H1 (cell line): ENCODE data around the gene SNURF. TPM values are rescaled to one million over a fixed set of nuclear protein-coding genes. Genes with fewer than 3 reads are reported as not detected.

Experiments
- CTCF ChIA-PET: fragments of 300-600 bp; sonication (Branson Sonifier 250); formaldehyde crosslinking; loops from one replicate; lab custom pipeline; 2021; ENCODE audit not compliant: partially characterized antibody; lab: Charles Lee
- POLR2A ChIA-PET: fragments of 300-600 bp; sonication (Branson Sonifier 250); formaldehyde crosslinking; loops from one replicate; lab custom pipeline; 2021; ENCODE audit warnings: inconsistent platforms; ENCODE audit not compliant: partially characterized antibody; lab: Charles Lee
- DNase-seq, 2 experiments: peaks; one replicate each; pipeline versions ENCODE4 v3.0.0 to v3.0.0-alpha.2; 2010 to 2022; ENCODE audit warnings: low spot score in 2 of 2, low read depth in 1 of 2, mixed read lengths in 1 of 2
- FAIRE-seq: peaks from 2 replicates; lab custom pipeline; 2011; peaks lifted over from hg19 to GRCh38; lab: Jason Lieb, UNC
- H2AFZ ChIP-seq: 2 replicates; pipeline ENCODE4 v1.8.1; 2012; ENCODE audit warnings: low read length, inconsistent platforms
- H2AK5ac ChIP-seq: 2 replicates; pipeline ENCODE4 v1.6.1; 2013; ENCODE audit warnings: low read depth, low read length
- H2BK120ac ChIP-seq: replicated peaks from 2 replicates; pipeline ENCODE3; 2013; ENCODE audit warnings: low read depth, low read length, inconsistent platforms
- H2BK12ac ChIP-seq: 2 replicates; pipeline ENCODE4 v1.6.1; 2013; ENCODE audit warnings: low read depth, low read length
- H2BK15ac ChIP-seq: 2 replicates; pipeline ENCODE4 v1.6.1; 2013; ENCODE audit warnings: low read length
- H2BK20ac ChIP-seq: 2 replicates; pipeline ENCODE4 v1.6.1; 2013; ENCODE audit warnings: low read length
- H2BK5ac ChIP-seq: 2 replicates; pipeline ENCODE4 v1.6.1; 2013; ENCODE audit warnings: low read depth, low read length
- H3K14ac ChIP-seq: 2 replicates; pipeline ENCODE4 v1.6.1; 2013; ENCODE audit warnings: inconsistent platforms; ENCODE audit not compliant: insufficient read length
- H3K18ac ChIP-seq: 2 replicates; pipeline ENCODE4 v1.6.1; 2013; ENCODE audit warnings: low read length; ENCODE audit errors: extremely low read depth
- H3K23ac ChIP-seq: 2 replicates; pipeline ENCODE4 v1.6.1; 2013; ENCODE audit warnings: inconsistent platforms; ENCODE audit not compliant: insufficient read length
- H3K23me2 ChIP-seq: 2 replicates; pipeline ENCODE4 v1.6.1; 2013; ENCODE audit warnings: low read depth, low read length
- H3K27ac ChIP-seq: 2 replicates; pipeline ENCODE4 v1.6.1; 2011; ENCODE audit warnings: low read depth, low read length, inconsistent platforms
- H3K27me3 ChIP-seq, 4 experiments: replicated peaks in 1 of 4; 1 replicate in 1 of 4; 2 replicates in 3 of 4; pipeline versions ENCODE4 v1.6.1 to v1.8.1; 2011 to 2013; ENCODE audit warnings: low read length in 3 of 4, mild to moderate bottlenecking in 3 of 4, inconsistent platforms in 2 of 4, mixed read lengths in 2 of 4, moderate library complexity in 1 of 4; ENCODE audit not compliant: control insufficient read depth in 3 of 4, insufficient read depth in 3 of 4; ENCODE audit errors: extremely low read depth in 1 of 4
- H3K36me3 ChIP-seq, 4 experiments: 2 replicates each; pipeline versions ENCODE4 v1.6.1 to v1.8.1; 2011 to 2013; ENCODE audit warnings: mild to moderate bottlenecking in 4 of 4, low read length in 3 of 4, moderate library complexity in 2 of 4, control low read depth in 1 of 4, inconsistent platforms in 1 of 4; ENCODE audit not compliant: insufficient read depth in 4 of 4, control insufficient read depth in 2 of 4
- H3K4ac ChIP-seq: replicated peaks from 2 replicates; pipeline ENCODE3; 2013; ENCODE audit warnings: low read length, low read depth, mixed read lengths, inconsistent platforms; ENCODE audit not compliant: insufficient read length
- H3K4me1 ChIP-seq, 4 experiments: replicated peaks in 1 of 4; 1 replicate in 1 of 4; 2 replicates in 3 of 4; pipeline versions ENCODE4 v1.6.1 to v1.8.1; 2011 to 2013; ENCODE audit warnings: low read length in 3 of 4, inconsistent platforms in 2 of 4, mixed read lengths in 1 of 4; ENCODE audit not compliant: insufficient read depth in 4 of 4, control insufficient read depth in 3 of 4
- H3K4me2 ChIP-seq, 2 experiments: 2 replicates each; pipeline versions ENCODE4 v1.6.1 to v1.8.1; 2011 to 2013; ENCODE audit warnings: low read depth in 2 of 2, low read length in 2 of 2, control low read depth in 1 of 2, inconsistent platforms in 1 of 2, mild to moderate bottlenecking in 1 of 2; ENCODE audit not compliant: insufficient read depth in 1 of 2
- H3K4me3 ChIP-seq, 4 experiments: fragments of 200-600, 300-600 bp in 1 of 4; sonication (generic), shearing (Covaris generic), sonication (Bioruptor Twin) in 1 of 4; 2 replicates each; pipeline versions ENCODE4 v1.5.1 to v1.8.1; 2011 to 2016; ENCODE audit warnings: low read length in 4 of 4, low read depth in 3 of 4, control low read depth in 2 of 4, inconsistent platforms in 2 of 4, mild to moderate bottlenecking in 2 of 4, mixed read lengths in 1 of 4, moderate library complexity in 1 of 4; ENCODE audit not compliant: insufficient read depth in 2 of 4; ENCODE audit errors: extremely low read depth in 1 of 4
- H3K56ac ChIP-seq: replicated peaks from 2 replicates; pipeline ENCODE3; 2013; ENCODE audit warnings: low read depth, mild to moderate bottlenecking, mixed read lengths, low read length, inconsistent platforms; ENCODE audit not compliant: insufficient read length
- H3K79me1 ChIP-seq: 2 replicates; pipeline ENCODE4 v1.6.1; 2013; ENCODE audit warnings: low read depth, low read length, control low read depth
- H3K79me2 ChIP-seq, 2 experiments: 2 replicates each; pipeline versions ENCODE4 v1.6.1 to v1.8.1; 2012 to 2013; ENCODE audit warnings: low read length in 2 of 2, mild to moderate bottlenecking in 2 of 2, inconsistent platforms in 1 of 2; ENCODE audit not compliant: insufficient read depth in 2 of 2, control insufficient read depth in 1 of 2
- H3K9ac ChIP-seq, 4 experiments: replicated peaks in 1 of 4; 1 replicate in 1 of 4; 2 replicates in 3 of 4; pipeline versions ENCODE4 v1.6.1 to v1.8.1; 2011 to 2013; ENCODE audit warnings: low read depth in 3 of 4, low read length in 3 of 4, control low read depth in 2 of 4, mild to moderate bottlenecking in 2 of 4, moderate library complexity in 2 of 4, inconsistent platforms in 1 of 4; ENCODE audit errors: extremely low read depth in 1 of 4
- H3K9me3 ChIP-seq, 2 experiments: 2 replicates each; pipeline versions ENCODE4 v1.6.1 to v1.8.1; 2012 to 2013; ENCODE audit warnings: mild to moderate bottlenecking in 2 of 2, moderate library complexity in 2 of 2, control low read depth in 1 of 2, inconsistent platforms in 1 of 2, low read depth in 1 of 2, low read length in 1 of 2, mixed read lengths in 1 of 2; ENCODE audit not compliant: insufficient read depth in 2 of 2
- H4K20me1 ChIP-seq, 2 experiments: replicated peaks in 1 of 2; 2 replicates each; pipeline versions ENCODE3 to v1.8.1; 2011 to 2013; ENCODE audit warnings: inconsistent platforms in 2 of 2, low read length in 2 of 2, mild to moderate bottlenecking in 1 of 2; ENCODE audit not compliant: insufficient read depth in 2 of 2, control insufficient read depth in 1 of 2
- H4K5ac ChIP-seq: 2 replicates; pipeline ENCODE4 v1.6.1; 2013; ENCODE audit warnings: low read length, low read depth, mixed read lengths, inconsistent platforms; ENCODE audit not compliant: insufficient read length
- H4K8ac ChIP-seq: 2 replicates; pipeline ENCODE4 v1.8.0; 2013; ENCODE audit warnings: mild to moderate bottlenecking, moderate library complexity, low read length, inconsistent platforms; ENCODE audit not compliant: insufficient read depth; ENCODE audit errors: extremely low read depth
- H4K91ac ChIP-seq: replicated peaks from 2 replicates; pipeline ENCODE3; 2013; ENCODE audit warnings: low read length, mixed read lengths, inconsistent platforms; ENCODE audit not compliant: insufficient read length
- EGR1 ChIP-seq: IDR thresholded peaks from 2 replicates; pipeline ENCODE4 v1.6.1; 2011; ENCODE audit warnings: low read depth, low read length, borderline replicate concordance
- KDM5A ChIP-seq: fragments of 200-600 bp; IDR thresholded peaks from 2 replicates; pipeline ENCODE4 v1.7.1; 2012; ENCODE audit warnings: mild to moderate bottlenecking, low read length, inconsistent platforms, mixed read lengths
- PHF8 ChIP-seq: fragments of 200-600 bp; sonication (generic); conservative IDR thresholded peaks from 2 replicates; pipeline ENCODE4 v1.7.1; 2012; ENCODE audit warnings: low read depth, mild to moderate bottlenecking, inconsistent platforms, low read length, moderate library complexity
- POLR2A ChIP-seq, 2 experiments: IDR thresholded peaks; 1 replicate in 1 of 2; 2 replicates in 1 of 2; pipeline ENCODE4 v1.6.1; 2011; ENCODE audit warnings: low read depth in 2 of 2, low read length in 2 of 2, mild to moderate bottlenecking in 2 of 2; ENCODE audit errors: control extremely low read depth in 1 of 2
- POLR2AphosphoS5 ChIP-seq: IDR thresholded peaks from 2 replicates; pipeline ENCODE4 v1.6.1; 2011; ENCODE audit warnings: low read depth, low read length
- RAD21 ChIP-seq, 2 experiments: IDR thresholded peaks in 1 of 2; conservative IDR thresholded peaks in 1 of 2; 2 replicates each; pipeline ENCODE4 v1.6.1; 2011; ENCODE audit warnings: low read depth in 2 of 2, low read length in 2 of 2, improper control_type of control experiment in 1 of 2, inconsistent platforms in 1 of 2, mild to moderate bottlenecking in 1 of 2, moderate library complexity in 1 of 2
- RBBP5 ChIP-seq: IDR thresholded peaks from 2 replicates; pipeline ENCODE4 v1.7.1; 2012; ENCODE audit warnings: low read depth, mild to moderate bottlenecking, inconsistent platforms, low read length, moderate library complexity, borderline replicate concordance
- TAF1 ChIP-seq: IDR thresholded peaks from 2 replicates; pipeline ENCODE4 v1.6.1; 2011; ENCODE audit warnings: mild to moderate bottlenecking, low read depth, low read length
- WGBS, 2 experiments: shearing (Covaris generic) in 1 of 2; methylation state at CpG; one replicate each; pipeline versions ENCODE4 v1.1.6 to v1.1.7; 2013 to 2015; ENCODE audit warnings: low lambda C conversion rate in 2 of 2, mixed read lengths in 2 of 2, inconsistent platforms in 1 of 2, low coverage in 1 of 2, missing lambda C conversion rate in 1 of 2; ENCODE audit not compliant: insufficient replicate concordance in 2 of 2, insufficient coverage in 1 of 2, insufficient read length in 1 of 2; ENCODE audit errors: extremely low coverage in 1 of 2, missing lambda C conversion rate in 1 of 2; 5-methylcytosine and 5-hydroxymethylcytosine counted together
- long read RNA-seq, 2 experiments: library from RNA in 1 of 2; library from capped mRNA in 1 of 2; stranded (forward); transcript quantifications; one replicate each; pipeline ENCODE4 v2.0.0, GENCODE V29; 2021; ENCODE audit warnings: inconsistent platforms in 1 of 2
- polyA minus RNA-seq, 3 experiments: library from RNA; depleted of rRNA, polyadenylated mRNA; stranded (reverse); fragments of >200 nt; gene quantifications; 1 replicate in 2 of 3; 2 replicates in 1 of 3; pipeline ENCODE4 v1.2.3, GENCODE V29; 2011
- polyA plus RNA-seq, 7 experiments: library from polyadenylated mRNA; depleted of rRNA in 3 of 7; stranded (reverse) in 5 of 7; unstranded in 2 of 7; fragments of >200 nt in 5 of 7; fragments of 200-250 nt in 2 of 7; gene quantifications; 1 replicate in 5 of 7; 2 replicates in 1 of 7; 4 replicates in 1 of 7; pipeline versions ENCODE4 v1.2.1 to v1.2.3, GENCODE V29; 2011 to 2013; ENCODE audit warnings: missing spikeins in 2 of 7, mixed read lengths in 2 of 7
- total RNA-seq: library from RNA; stranded (reverse); fragmentation: NEBNext Ultra II Directional; extraction: Animal tissue kit (Norgen Biotek cat#: 25700); gene quantifications from 2 replicates; pipeline ENCODE4 v1.2.1, GENCODE V29; 2021

Gene SNURF, protein sequence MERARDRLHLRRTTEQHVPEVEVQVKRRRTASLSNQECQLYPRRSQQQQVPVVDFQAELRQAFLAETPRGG
- 76.5 and 94.5 TPM in 2 replicates for total RNA-seq
- polyA plus RNA-seq (2011; rRNA removed) = 6.2 and 9.9 TPM in 2 replicates
- polyA plus RNA-seq (2011; cell fraction: cytosol; rRNA removed) = 19.2 TPM
- 6.5 TPM for polyA plus RNA-seq (2011; cell fraction: nucleus; rRNA removed)
- 65.8 to 746 TPM (median 575 TPM) in 4 replicates for polyA plus RNA-seq (2012, experiment 1 of 2)
- polyA plus RNA-seq (2012, experiment 2 of 2) = 31.3 TPM
- 108 TPM for polyA plus RNA-seq (2013, experiment 1 of 2)
- 123 TPM for polyA plus RNA-seq (2013, experiment 2 of 2)
- polyA minus RNA-seq (2011; rRNA and poly(A)+ RNA removed) = 78.1 and 93.0 TPM in 2 replicates
- polyA minus RNA-seq (2011; cell fraction: cytosol; rRNA and poly(A)+ RNA removed) = 268 TPM
- 137 TPM for polyA minus RNA-seq (2011; cell fraction: nucleus; rRNA and poly(A)+ RNA removed)
- long read RNA-seq, experiment 1, transcript SNURF-202 (3 exons, 650 nt) = major isoform, 5 of 9 reads
- long read RNA-seq, experiment 1, partial matches to known transcripts = 0 of 9 reads
- long read RNA-seq, experiment 1, other reads (novel, unspliced or antisense) = 0 of 9 reads
- long read RNA-seq, experiment 2 = 0 reads

DNA sequence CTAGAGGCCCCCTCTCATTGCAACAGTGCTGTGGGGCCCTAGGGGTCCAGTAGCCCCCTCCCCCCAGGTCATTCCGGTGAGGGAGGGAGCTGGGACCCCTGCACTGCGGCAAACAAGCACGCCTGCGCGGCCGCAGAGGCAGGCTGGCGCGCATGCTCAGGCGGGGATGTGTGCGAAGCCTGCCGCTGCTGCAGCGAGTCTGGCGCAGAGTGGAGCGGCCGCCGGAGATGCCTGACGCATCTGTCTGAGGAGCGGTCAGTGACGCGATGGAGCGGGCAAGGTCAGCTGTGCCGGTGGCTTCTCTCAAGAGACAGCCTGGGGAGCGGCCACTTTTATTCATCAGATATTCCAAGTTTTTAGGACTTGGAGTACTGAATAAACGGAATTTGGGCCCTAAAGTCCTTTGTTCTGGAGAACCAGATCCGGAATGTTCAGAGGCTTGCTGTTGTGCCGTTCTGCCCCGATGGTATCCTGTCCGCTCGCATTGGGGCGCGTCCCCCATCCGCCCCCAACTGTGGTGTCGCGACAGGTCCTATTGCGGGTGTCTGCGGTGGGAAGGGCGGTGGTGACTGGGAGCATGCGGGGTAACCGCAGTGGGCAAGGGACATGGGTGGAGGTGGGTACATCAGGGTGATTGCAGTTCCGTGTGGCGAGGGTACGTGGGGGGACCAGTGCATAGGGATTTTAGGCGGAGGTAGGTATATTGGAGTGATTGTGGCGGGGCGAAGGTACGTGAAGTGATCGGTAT is at the start of gene SNURF, which contains the start of gene SNRPN:
SNURF (plus strand) TSS at position 205 of the 748 bp plus-strand sequence; CDS start at position 267, 62 bp downstream.
SNRPN (plus strand) TSS at position 205 of the 748 bp plus-strand sequence. CDS start 19,467 bp downstream, outside the sequence.
- Histone ChIP-seq H3K18ac (peak within 1 kb of the TSS; percentile 93), H2BK20ac (peak within 1 kb of the TSS; percentile 52; the same call in 1 of the 2 replicates), H3K79me1 (no peaks in the 10 kb centered on the region), H3K27me3 (no peaks in the 10 kb centered on the region), H2BK12ac (peak within 1 kb of the TSS; percentile 76), H3K9ac (peak within 1 kb of the TSS; percentile 88 to 92 (median 90)), H3K79me2 (peaks cover 29 to 84% of the 10 kb centered on the region in 2 experiments), H3K36me3 (peaks cover 0 to 12% (median 3%) of the 10 kb centered on the region in 4 experiments; a peak in 3 of 8 replicates), H3K4me3 (peak within 1 kb of the TSS; percentile 70 to 94 (median 80)), H2BK15ac (no peak within 1 kb of the TSS), H2AK5ac (no peak within 1 kb of the TSS), H3K9me3 (peaks cover 3 to 23% of the 10 kb centered on the region in 2 experiments; a peak in 3 of 4 replicates), H2AFZ (no peak within 1 kb of the TSS), H2BK5ac (peak within 1 kb of the TSS; percentile 83), H4K5ac (peak within 1 kb of the TSS; percentile 82), H3K4ac (peak within 1 kb of the TSS; percentile 41), H3K23ac (no peak within 1 kb of the TSS), H2BK120ac (peak within 1 kb of the TSS; percentile 16), H3K14ac (peak within 1 kb of the TSS; percentile 5), H3K27ac (peak within 1 kb of the TSS; percentile 84), H3K4me1 (peaks cover 0 to 6% (median 2%) of the 10 kb centered on the region in 4 experiments; a peak in 2 of 7 replicates), H4K8ac (peak within 1 kb of the TSS; percentile 83), H4K20me1 (peaks cover 2 to 11% of the 10 kb centered on the region in 2 experiments), H3K56ac (peak within 1 kb of the TSS; percentile 28), H3K23me2 (no peaks in the 10 kb centered on the region; the same call in 1 of the 2 replicates), H3K4me2 (peak within 1 kb of the TSS; percentile 39 to 63), H4K91ac (peak within 1 kb of the TSS; percentile 88)
- DNase-seq = peak; percentile 62 to 78
- no peak for FAIRE-seq
- ChIA-PET POLR2A (interaction anchor here (0.8 to 4.2 kb wide), 14 partner anchors 8 to 99 kb away, joined by 3 to 29 read pairs (median 5); no protein-coding TSS in a partner anchor), CTCF (no interaction called here)
- WGBS, 2 experiments = 44% methylated on average over 47 of the region's 47 CpGs; no CpG with 5 or more reads in 1 of the 2 experiments
- peak in 1 of 2 experiments; percentile 10; a peak in 1 of 4 replicates for TF ChIP-seq RAD21 (IDR thresholded peaks at IDR 0.05 in 1 of 2, conservative IDR thresholded peaks at IDR 0.05 in 1 of 2; ENCODE audit: low read depth in 2 of 2, low read length in 2 of 2)
- TF ChIP-seq TAF1 = peak; percentile 99
- peak; percentile 79 to 95 for TF ChIP-seq POLR2A (IDR thresholded peaks at IDR 0.05; ENCODE audit: control extremely low read depth in 1 of 2, low read depth in 2 of 2, low read length in 2 of 2)
- peak; percentile 52 for TF ChIP-seq PHF8
- TF ChIP-seq POLR2AphosphoS5 = peak; percentile 98
- TF ChIP-seq EGR1 = peak; percentile 52; the same call in 1 of the 2 replicates
- no peak for TF ChIP-seq KDM5A
- 0 out of 2 replicates have a peak, but pooled peaks have one; percentile 50 for TF ChIP-seq RBBP5
